Tibial artery (tissue), 4 donors: ENCODE results near the gene RARB.

Experiments
- DNase-seq, 2 donors: peaks; one replicate each; pipeline ENCODE4 v3.0.0-alpha.2; 2019
- H3K27ac ChIP-seq, 2 donors: fragments of 200-600 bp; sonication (generic) in 1 of 2; 1 replicate in 1 of 2; 2 replicates in 1 of 2; pipeline ENCODE4 v1.5.1; 2018 to 2019; ENCODE audit warnings: mild to moderate bottlenecking in 1 of 2
- H3K27me3 ChIP-seq, 2 donors: fragments of 200-600 bp; sonication (generic) in 1 of 2; one replicate each; pipeline versions ENCODE4 v1.5.1 to v1.6.0; 2016 to 2019
- H3K36me3 ChIP-seq, 3 donors: fragments of 200-600 bp; sonication (generic) in 2 of 3; one replicate each; pipeline ENCODE4 v1.5.1; 2016 to 2019; ENCODE audit warnings: mild to moderate bottlenecking in 2 of 3
- H3K4me1 ChIP-seq, 4 donors: fragments of 200-600 bp; sonication (generic) in 2 of 4; 1 replicate in 3 of 4; 2 replicates in 1 of 4; pipeline ENCODE4 v1.5.1; 2016 to 2019
- H3K4me3 ChIP-seq, 2 donors: fragments of 200-600 bp; sonication (generic) in 1 of 2; 1 replicate in 1 of 2; 2 replicates in 1 of 2; pipeline ENCODE4 v1.5.1; 2018 to 2019; ENCODE audit warnings: mild to moderate bottlenecking in 2 of 2
- H3K9me3 ChIP-seq, 3 donors: fragments of 200-600 bp; sonication (generic) in 1 of 3; one replicate each; pipeline ENCODE4 v1.5.1; 2016 to 2019
- CTCF ChIP-seq, 2 experiments: fragments of 200-600 bp in 1 of 2; fragments of 450-650 bp in 1 of 2; IDR thresholded peaks; one replicate each; pipeline ENCODE4 v1.5.1; 2017 to 2019; ENCODE audit warnings: antibody characterized with exemption in 2 of 2, mild to moderate bottlenecking in 1 of 2, moderate library complexity in 1 of 2
- intact Hi-C: fragments of 100-400 bp; cut with DNase I; formaldehyde crosslinking; loops from one replicate; pipeline ENCODE4 v1.15.0; 2023; ENCODE audit warnings: low total_unique reads

RARB gene

GRCh38 chr3:25421747-25422146, 6.3 kb upstream of the RARB start:
- Histone ChIP-seq H3K27ac (no peak overlapping the region), H3K36me3 (no peaks in the 10 kb centered on the region), H3K4me3 (no peak overlapping the region), H3K9me3 (no peaks in the 10 kb centered on the region), H3K4me1 (peaks cover 0 to 20% (median 2%) of the 10 kb centered on the region in 4 donors), H3K27me3 (no peaks in the 10 kb centered on the region)
- intact Hi-C loops: no loop called here
- DNase-seq: no peak
- TF ChIP-seq CTCF (IDR thresholded peaks at IDR 0.05): no peak

GRCh38 chr3:25423780-25424588, 4.1 kb upstream of the RARB start:
- no peak for DNase-seq
- H3K4me1 ChIP-seq: peaks cover 0 to 30% (median 5%) of the 10 kb centered on the region in 4 donors
- H3K27ac ChIP-seq: peak overlapping the region; percentile 34 to 35
- no peaks in the 10 kb centered on the region for H3K36me3 ChIP-seq
- H3K9me3 ChIP-seq: no peaks in the 10 kb centered on the region
- no peak overlapping the region for H3K4me3 ChIP-seq
- TF ChIP-seq CTCF (IDR thresholded peaks at IDR 0.05): no peak
- no peaks in the 10 kb centered on the region for H3K27me3 ChIP-seq
- intact Hi-C loops: no loop called here

GRCh38 chr3:25424614-25425013, 3.4 kb upstream of the RARB start:
- Histone ChIP-seq H3K9me3 (no peaks in the 10 kb centered on the region), H3K4me3 (no peak overlapping the region), H3K36me3 (no peaks in the 10 kb centered on the region), H3K4me1 (peaks cover 0 to 30% (median 5%) of the 10 kb centered on the region in 4 donors), H3K27me3 (no peaks in the 10 kb centered on the region), H3K27ac (peak overlapping the region; percentile 34 to 35)
- intact Hi-C loops: loop anchor here (5.0 kb wide), 1 partner anchor 168 kb away; no protein-coding TSS in a partner anchor
- no peak for DNase-seq
- TF ChIP-seq CTCF (IDR thresholded peaks at IDR 0.05): no peak

GRCh38 chr3:25426408-25426807, 1.7 kb upstream of the RARB start:
- Histone ChIP-seq H3K4me3 (no peak overlapping the region), H3K27me3 (no peaks in the 10 kb centered on the region), H3K27ac (no peak overlapping the region), H3K9me3 (no peaks in the 10 kb centered on the region), H3K36me3 (no peaks in the 10 kb centered on the region), H3K4me1 (peaks cover 0 to 33% (median 5%) of the 10 kb centered on the region in 4 donors)
- DNase-seq: no peak
- intact Hi-C loops: loop anchor here (5.0 kb wide), 1 partner anchor 166 kb away; no protein-coding TSS in a partner anchor
- TF ChIP-seq CTCF (IDR thresholded peaks at IDR 0.05): no peak

GRCh38 chr3:25427155-25427554, 908 bp upstream of the RARB start:
- no peak for DNase-seq
- peaks cover 0 to 33% (median 5%) of the 10 kb centered on the region in 4 donors for H3K4me1 ChIP-seq
- peak overlapping the region; percentile 79 to 85 for H3K27ac ChIP-seq
- intact Hi-C loops: loop anchor here (5.0 kb wide), 1 partner anchor 165 kb away; no protein-coding TSS in a partner anchor
- peak overlapping the region; percentile 66 to 78 for H3K4me3 ChIP-seq
- no peaks in the 10 kb centered on the region for H3K9me3 ChIP-seq
- no peaks in the 10 kb centered on the region for H3K27me3 ChIP-seq
- no peaks in the 10 kb centered on the region for H3K36me3 ChIP-seq
- no peak for TF ChIP-seq CTCF (IDR thresholded peaks at IDR 0.05)
